GM12864 (cell line): Measurements from ENCODE around the gene SYNPO2.
"Not testable (repeated sequence)": the region's sequence is repeated elsewhere in the genome, so short reads cannot be mapped to it uniquely, and the experiment has no call there.

Experiments
- DNase-seq: peaks from one replicate; pipeline ENCODE4 v3.0.0-alpha.2; 2011; ENCODE audit warnings: low read depth
- H3K4me3 ChIP-seq: 2 replicates; pipeline ENCODE4 v1.5.1; 2011; ENCODE audit warnings: mild to moderate bottlenecking, low read depth, low read length, control low read depth
- TF ChIP-seq, protein P1 (sequence below): IDR thresholded peaks from 2 replicates; pipeline ENCODE4 v1.5.1; 2011; ENCODE audit warnings: low read depth, mild to moderate bottlenecking, moderate library complexity, low read length, control low read depth, inconsistent platforms; ENCODE audit errors: missing control alignments

Gene SYNPO2

DNA sequence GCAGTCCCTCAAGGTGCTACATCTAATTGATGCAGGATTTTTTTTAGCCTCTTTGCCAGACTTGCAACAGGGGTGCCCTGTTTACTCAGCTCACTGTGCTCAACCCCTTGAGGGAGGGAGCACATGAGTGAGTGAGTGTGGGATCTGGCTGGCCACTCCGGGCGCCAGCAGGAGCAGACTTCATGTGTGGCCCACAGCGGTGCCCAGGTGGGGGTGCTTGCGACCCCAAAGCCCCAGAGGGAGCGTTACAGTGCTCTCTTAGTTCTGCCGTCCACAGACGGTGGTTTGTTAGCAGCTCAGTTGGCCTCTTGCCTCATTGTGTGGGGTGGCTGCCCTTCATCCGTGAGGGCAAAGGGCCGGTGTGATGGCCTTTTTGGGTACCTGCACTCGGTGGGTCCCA lies 165.3 kb downstream of the SYNPO2 start:
- TF ChIP-seq, protein P1, sequence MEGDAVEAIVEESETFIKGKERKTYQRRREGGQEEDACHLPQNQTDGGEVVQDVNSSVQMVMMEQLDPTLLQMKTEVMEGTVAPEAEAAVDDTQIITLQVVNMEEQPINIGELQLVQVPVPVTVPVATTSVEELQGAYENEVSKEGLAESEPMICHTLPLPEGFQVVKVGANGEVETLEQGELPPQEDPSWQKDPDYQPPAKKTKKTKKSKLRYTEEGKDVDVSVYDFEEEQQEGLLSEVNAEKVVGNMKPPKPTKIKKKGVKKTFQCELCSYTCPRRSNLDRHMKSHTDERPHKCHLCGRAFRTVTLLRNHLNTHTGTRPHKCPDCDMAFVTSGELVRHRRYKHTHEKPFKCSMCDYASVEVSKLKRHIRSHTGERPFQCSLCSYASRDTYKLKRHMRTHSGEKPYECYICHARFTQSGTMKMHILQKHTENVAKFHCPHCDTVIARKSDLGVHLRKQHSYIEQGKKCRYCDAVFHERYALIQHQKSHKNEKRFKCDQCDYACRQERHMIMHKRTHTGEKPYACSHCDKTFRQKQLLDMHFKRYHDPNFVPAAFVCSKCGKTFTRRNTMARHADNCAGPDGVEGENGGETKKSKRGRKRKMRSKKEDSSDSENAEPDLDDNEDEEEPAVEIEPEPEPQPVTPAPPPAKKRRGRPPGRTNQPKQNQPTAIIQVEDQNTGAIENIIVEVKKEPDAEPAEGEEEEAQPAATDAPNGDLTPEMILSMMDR: no peak
- no peak overlapping the region for H3K4me3 ChIP-seq
- DNase-seq: no peak

DNA sequence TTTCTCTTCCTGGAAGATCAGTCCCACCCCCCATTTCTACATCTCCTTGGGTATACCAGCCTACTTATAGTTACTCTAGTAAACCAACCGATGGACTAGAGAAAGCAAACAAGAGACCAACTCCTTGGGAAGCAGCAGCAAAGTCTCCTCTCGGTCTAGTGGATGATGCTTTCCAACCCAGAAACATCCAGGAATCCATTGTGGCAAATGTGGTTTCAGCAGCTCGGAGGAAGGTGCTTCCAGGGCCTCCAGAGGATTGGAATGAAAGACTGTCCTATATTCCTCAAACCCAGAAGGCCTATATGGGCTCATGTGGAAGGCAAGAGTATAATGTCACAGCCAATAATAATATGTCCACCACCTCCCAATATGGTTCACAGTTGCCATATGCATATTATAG lies 168.8 kb downstream of the SYNPO2 start:
- no peak overlapping the region for H3K4me3 ChIP-seq
- TF ChIP-seq, protein P1: no peak

DNA sequence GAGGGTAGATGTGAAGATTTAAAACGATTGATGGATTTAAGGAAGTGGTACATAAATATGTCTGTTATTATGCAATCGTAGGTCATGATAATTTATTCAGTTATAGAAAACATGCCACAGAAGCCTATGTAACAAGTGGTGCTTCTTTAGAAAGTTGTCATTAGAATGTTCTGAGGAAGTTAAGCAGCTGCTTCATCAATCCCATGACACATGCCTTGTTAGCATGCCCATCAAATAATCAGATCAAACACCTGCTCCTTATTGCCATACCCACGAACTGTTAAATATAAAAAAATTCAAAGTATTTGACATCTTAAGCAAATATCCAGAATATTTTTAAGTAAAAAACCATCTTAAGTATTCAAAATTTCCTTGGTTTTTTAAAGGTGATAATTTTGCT lies 170.6 kb downstream of the SYNPO2 start:
- TF ChIP-seq, protein P1: no peak
- H3K4me3 ChIP-seq: no peak overlapping the region
- DNase-seq: no peak

More for the DNA sequence above, 168.8 kb downstream of the SYNPO2 start:
- no peak for DNase-seq

DNA sequence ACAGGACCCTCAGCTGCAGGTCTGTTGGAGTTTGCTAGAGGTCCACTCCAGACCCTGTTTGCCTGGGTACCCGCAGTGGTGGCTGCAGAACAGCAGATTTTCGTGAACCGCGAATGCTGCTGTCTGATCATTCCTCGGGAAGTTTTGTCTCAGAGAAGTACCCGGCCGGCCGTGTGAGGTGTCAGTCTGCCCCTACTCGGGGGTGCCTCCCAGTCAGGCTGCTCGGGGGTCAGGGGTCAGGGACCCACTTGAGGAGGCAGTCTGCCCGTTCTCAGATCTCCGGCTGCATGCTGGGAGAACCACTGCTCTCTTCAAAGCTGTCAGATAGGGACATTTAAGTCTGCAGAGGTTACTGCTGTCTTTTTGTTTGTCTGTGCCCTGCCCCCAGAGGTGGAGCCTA lies 178.5 kb downstream of the SYNPO2 start:
- not testable (repeated sequence) for DNase-seq, H3K4me3 ChIP-seq

DNA sequence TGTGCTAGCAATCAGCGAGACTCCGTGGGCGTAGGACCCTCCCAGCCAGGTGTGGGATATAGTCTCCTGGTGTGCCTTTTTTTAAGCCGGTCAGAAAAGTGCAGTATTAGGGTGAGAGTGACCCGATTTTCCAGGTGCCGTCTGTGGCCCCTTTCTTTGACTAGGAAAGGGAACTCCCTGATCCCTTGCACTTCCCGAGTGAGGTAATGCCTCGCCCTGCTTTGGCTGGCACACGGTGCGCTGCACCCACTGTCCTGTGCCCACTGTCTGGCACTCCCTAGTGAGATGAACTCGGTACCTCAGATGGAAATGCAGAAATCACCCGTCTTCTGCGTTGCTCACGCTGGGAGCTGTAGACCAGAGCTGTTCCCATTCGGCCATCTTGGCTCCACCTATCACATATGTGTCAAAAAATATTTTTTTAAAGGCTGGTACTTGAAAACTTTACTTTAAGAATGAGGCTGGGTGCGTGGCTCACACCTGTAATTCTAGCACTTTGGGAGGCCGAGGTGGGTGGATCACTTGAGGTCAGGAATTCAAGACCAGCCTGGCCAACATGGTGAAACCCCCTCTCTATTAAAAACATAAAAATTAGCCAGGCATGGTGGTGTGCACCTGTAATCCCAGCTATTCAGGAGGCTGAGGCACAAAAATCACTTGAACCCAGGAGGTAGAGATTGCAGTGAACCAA lies 179.2 kb downstream of the SYNPO2 start:
- H3K4me3 ChIP-seq, DNase-seq: not testable (repeated sequence)

DNA sequence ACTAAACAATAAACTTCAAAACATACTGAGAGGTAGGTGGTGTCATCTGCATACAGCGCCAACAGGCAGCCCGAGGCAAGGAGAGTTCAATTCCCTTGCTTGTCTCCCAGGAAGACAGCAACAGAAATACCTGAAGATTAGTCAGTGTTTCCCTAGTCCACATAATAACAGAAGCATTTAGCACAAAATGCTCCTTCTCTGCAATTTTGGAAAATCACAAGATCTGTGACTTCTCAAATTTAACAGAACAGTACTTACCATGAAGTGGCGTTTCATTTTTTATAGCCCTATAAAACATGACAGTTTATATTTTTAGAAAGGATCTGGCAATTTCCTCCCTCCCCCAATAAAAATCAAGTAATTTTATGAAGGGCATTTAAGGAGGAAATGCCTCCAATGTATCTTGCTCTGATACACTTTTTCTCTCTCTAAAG lies 179.9 kb downstream of the SYNPO2 start:
- DNase-seq: no peak
- TF ChIP-seq, protein P1: no peak

DNA sequence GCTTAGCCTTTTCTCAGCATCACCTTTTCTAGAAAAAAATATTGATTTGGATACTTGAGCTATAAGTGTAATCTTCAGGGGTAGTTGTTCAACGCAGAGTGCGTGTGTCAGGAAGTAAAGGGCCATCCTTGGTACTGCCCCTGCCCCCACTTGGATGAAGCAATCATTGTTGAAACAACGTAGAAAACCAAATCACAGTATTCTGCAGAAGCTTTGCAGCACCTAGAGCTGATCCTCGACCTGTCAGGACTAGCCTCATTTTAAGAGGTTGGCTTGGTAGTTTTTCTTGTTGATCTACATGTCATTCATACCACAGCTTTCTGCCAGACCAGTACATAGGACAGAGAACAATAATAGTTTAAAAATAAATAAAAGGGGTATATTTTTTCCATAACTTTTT lies 181.6 kb downstream of the SYNPO2 start:
- no peak overlapping the region for H3K4me3 ChIP-seq
- DNase-seq: no peak
- TF ChIP-seq, protein P1: no peak

More for the DNA sequence above, 179.9 kb downstream of the SYNPO2 start:
- no peak overlapping the region for H3K4me3 ChIP-seq

DNA sequence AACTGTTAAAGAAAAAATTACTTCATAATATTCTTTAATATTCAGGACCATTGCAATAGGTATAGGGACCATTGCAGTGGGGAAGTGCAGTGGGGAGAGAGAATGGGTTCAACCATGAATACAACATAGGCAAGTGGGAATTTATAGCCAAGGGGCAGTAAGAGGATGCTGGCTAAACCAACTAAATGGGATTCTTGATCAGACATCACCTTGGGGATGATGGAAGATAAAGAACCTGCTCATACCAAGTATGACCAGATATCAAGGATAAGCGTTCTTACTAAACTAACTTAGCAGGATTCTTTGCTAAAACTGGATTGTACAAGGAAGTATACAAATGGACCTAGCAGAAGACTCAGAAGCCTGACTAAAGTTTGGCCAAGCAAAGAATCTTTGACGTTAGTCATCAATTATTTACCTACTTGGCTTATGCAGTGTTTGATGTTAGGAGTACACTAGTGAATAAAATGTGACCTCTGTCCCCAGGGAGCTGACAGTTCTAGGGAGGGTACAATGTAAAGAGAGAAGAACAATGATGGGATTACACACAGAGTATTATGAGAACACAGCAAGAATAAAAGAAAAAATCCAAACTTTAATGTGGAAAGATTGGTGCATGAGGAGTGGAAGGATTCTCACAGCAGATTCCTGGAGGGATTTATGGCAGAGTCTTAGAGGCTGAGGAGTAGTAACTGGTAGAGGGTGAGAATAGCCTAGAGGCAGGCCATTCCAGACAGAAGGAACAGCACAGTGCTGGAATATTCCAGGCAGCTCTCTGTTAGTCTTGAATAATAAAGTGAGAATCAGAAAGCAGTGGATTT lies 192.3 kb downstream of the SYNPO2 start:
- no peak for DNase-seq
- no peak overlapping the region for H3K4me3 ChIP-seq
- TF ChIP-seq, protein P1: no peak
